ENCODE data around the gene PLA2G2F. TPM values are rescaled to one million over a fixed set of nuclear protein-coding genes. Genes with fewer than 3 reads are reported as not detected.

Gene PLA2G2F
- total and polyA plus RNA-seq, 2 of the 13 experiments (the other 11 are each of a cell fraction or from before 2014, with no cell fraction given): not detected

GRCh38 chr1:20166051-20166450, 26.9 kb downstream of the PLA2G2F start:
- no peak overlapping the region for H3K4me2 ChIP-seq (ENCODE audit: low read depth, low read length)
- no peak overlapping the region for H3K4me3 ChIP-seq (replicated peaks in 1 of 3; ENCODE audit: insufficient read depth in 1 of 3, low read depth in 2 of 3, low read length in 3 of 3)
- H3K27ac ChIP-seq (ENCODE audit: extremely low read length, insufficient read depth, low read length): no peak overlapping the region
- H3K9ac ChIP-seq (ENCODE audit: insufficient read depth, low read depth, low read length): no peak overlapping the region
- no peak for FAIRE-seq
- H3K4me1 ChIP-seq (ENCODE audit: insufficient read depth, low read length): no peaks in the 10 kb centered on the region
- POLR2A ChIA-PET: no interaction called here
- H3K36me3 ChIP-seq (replicated peaks in 1 of 2; ENCODE audit: control insufficient read depth in 1 of 2, insufficient read depth in 2 of 2, low read length in 2 of 2): no peaks in the 10 kb centered on the region
- no peak for ATAC-seq
- H2AFZ ChIP-seq (ENCODE audit: low read length): no peak overlapping the region
- DNase-seq (ENCODE audit: low spot score): no peak
- H3K79me2 ChIP-seq (ENCODE audit: insufficient read depth, low read length): no peaks in the 10 kb centered on the region
- CTCF ChIA-PET (ENCODE audit: low intra/inter-chr PET ratio, low total read pairs): no interaction called here
- 58% methylated on average over 4 of the region's 17 CpGs for WGBS (ENCODE audit: low lambda C conversion rate)
- BruUV-seq (replicated peaks): no TSS peak
- no peaks in the 10 kb centered on the region for H4K20me1 ChIP-seq (ENCODE audit: insufficient read depth, low read length)
- peaks cover 2 to 31% of the 10 kb centered on the region in 2 experiments; a peak in 4 of 5 replicates for H3K27me3 ChIP-seq (ENCODE audit: control insufficient read depth in 1 of 2, insufficient read depth in 2 of 2, low read length in 2 of 2)
- in situ Hi-C loops (cut with HindIII; ENCODE audit: extremely low pct_ligation_motif_present, low pct_unique_long_range_greater_than_20kb) (no loop called here), intact Hi-C loops (cut with micrococcal nuclease; ENCODE audit: unreplicated experiment) (no loop called here)
- peaks cover 5% of the 10 kb centered on the region; the same call in 1 of the 2 replicates for H3K9me3 ChIP-seq (ENCODE audit: low read length)
- no peak for TF ChIP-seq KDM1A (CRISPR knock-in tag; IDR thresholded peaks at IDR 0.05)
- no peak for TF ChIP-seq CEBPG (CRISPR knock-in tag; IDR thresholded peaks at IDR 0.05)
- TF ChIP-seq, protein P1, sequence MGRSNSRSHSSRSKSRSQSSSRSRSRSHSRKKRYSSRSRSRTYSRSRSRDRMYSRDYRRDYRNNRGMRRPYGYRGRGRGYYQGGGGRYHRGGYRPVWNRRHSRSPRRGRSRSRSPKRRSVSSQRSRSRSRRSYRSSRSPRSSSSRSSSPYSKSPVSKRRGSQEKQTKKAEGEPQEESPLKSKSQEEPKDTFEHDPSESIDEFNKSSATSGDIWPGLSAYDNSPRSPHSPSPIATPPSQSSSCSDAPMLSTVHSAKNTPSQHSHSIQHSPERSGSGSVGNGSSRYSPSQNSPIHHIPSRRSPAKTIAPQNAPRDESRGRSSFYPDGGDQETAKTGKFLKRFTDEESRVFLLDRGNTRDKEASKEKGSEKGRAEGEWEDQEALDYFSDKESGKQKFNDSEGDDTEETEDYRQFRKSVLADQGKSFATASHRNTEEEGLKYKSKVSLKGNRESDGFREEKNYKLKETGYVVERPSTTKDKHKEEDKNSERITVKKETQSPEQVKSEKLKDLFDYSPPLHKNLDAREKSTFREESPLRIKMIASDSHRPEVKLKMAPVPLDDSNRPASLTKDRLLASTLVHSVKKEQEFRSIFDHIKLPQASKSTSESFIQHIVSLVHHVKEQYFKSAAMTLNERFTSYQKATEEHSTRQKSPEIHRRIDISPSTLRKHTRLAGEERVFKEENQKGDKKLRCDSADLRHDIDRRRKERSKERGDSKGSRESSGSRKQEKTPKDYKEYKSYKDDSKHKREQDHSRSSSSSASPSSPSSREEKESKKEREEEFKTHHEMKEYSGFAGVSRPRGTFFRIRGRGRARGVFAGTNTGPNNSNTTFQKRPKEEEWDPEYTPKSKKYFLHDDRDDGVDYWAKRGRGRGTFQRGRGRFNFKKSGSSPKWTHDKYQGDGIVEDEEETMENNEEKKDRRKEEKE (IDR thresholded peaks at IDR 0.05): no peak
- no peak for TF ChIP-seq HNF1A (IDR thresholded peaks at IDR 0.05; ENCODE audit: low read depth)
- no peak for TF ChIP-seq HNF1A (CRISPR knock-in tag; IDR thresholded peaks at IDR 0.05; ENCODE audit: borderline replicate concordance)
